HEK293T (cell line): ENCODE data around the gene BMPR2.

ENCODE experiments used
- ARNT ChIP-seq: fragments of 450-650 bp; IDR thresholded peaks from 2 replicates; pipeline ENCODE4 v1.6.1; 2017; ENCODE audit warnings: mild to moderate bottlenecking
- BHLHE40 ChIP-seq: fragments of 450-650 bp; IDR thresholded peaks from 2 replicates; pipeline ENCODE4 v1.6.1; 2016; ENCODE audit warnings: mild to moderate bottlenecking, moderate library complexity, borderline replicate concordance
- FOXA1 ChIP-seq: fragments of 450-650 bp; IDR thresholded peaks from 2 replicates; pipeline ENCODE4 v1.6.1; 2016; ENCODE audit warnings: mild to moderate bottlenecking
- FOXM1 ChIP-seq: fragments of 450-650 bp; IDR thresholded peaks from 2 replicates; pipeline ENCODE4 v1.6.1; 2017; ENCODE audit warnings: mild to moderate bottlenecking, borderline replicate concordance
- HDGF ChIP-seq: fragments of 450-650 bp; IDR thresholded peaks from 2 replicates; pipeline ENCODE4 v1.6.1; 2017; ENCODE audit warnings: antibody characterized with exemption, borderline replicate concordance
- LEF1 ChIP-seq: fragments of 450-650 bp; IDR thresholded peaks from 2 replicates; pipeline ENCODE4 v1.6.1; 2017; ENCODE audit warnings: mild to moderate bottlenecking, borderline replicate concordance
- PKNOX1 ChIP-seq: fragments of 450-650 bp; IDR thresholded peaks from 2 replicates; pipeline ENCODE4 v1.6.1; 2016
- SP1 ChIP-seq: fragments of 450-650 bp; IDR thresholded peaks from 2 replicates; pipeline ENCODE4 v1.6.1; 2017
- SUZ12 ChIP-seq: fragments of 450-650 bp; IDR thresholded peaks from 2 replicates; pipeline ENCODE4 v1.6.1; 2016; ENCODE audit warnings: mild to moderate bottlenecking
- TARDBP ChIP-seq: fragments of 450-650 bp; IDR thresholded peaks from 2 replicates; pipeline ENCODE4 v1.6.1; 2016
- ZNF384 ChIP-seq: fragments of 450-650 bp; IDR thresholded peaks from 2 replicates; pipeline ENCODE4 v1.6.1; 2016

- TF ChIP-seq FOXA1, result no peak
- TF ChIP-seq FOXM1, result no peak
- no peak for TF ChIP-seq TARDBP
- no peak for TF ChIP-seq SUZ12
- TF ChIP-seq LEF1, result no peak
- no peak for TF ChIP-seq ARNT
- no peak for TF ChIP-seq BHLHE40
- TF ChIP-seq SP1, result no peak
- TF ChIP-seq HDGF, result no peak
- no peak for TF ChIP-seq ZNF384
- TF ChIP-seq PKNOX1, result no peak
Measured at GRCh38 chr2:202344178-202344577, 31.9 kb upstream of the BMPR2 start.
